KBM-7 (cell line): Measurements from ENCODE around the gene PSD4.
A peak's percentile ranks its signal among the peaks of the same experiment; 100 is the strongest.

ENCODE experiments used
- DNase-seq: peaks from one replicate; pipeline ENCODE4 v3.0.0-alpha.2; 2015
- in situ Hi-C: fragments of 300-500 bp; cut with MboI; formaldehyde crosslinking; loops from 2 replicates; pipeline ENCODE4 v1.14.3; 2020; ENCODE audit warnings: low sequenced_read_pairs, low pct_unique_long_range_greater_than_20kb, mixed read lengths

The PSD4 gene

GRCh38 chr2:113245276-113245711 is 71.5 kb downstream of the PSD4 start:
- in situ Hi-C loops, result no loop called here

GRCh38 chr2:113246606-113247005 is 72.8 kb downstream of the PSD4 start:
- in situ Hi-C loops, result no loop called here
- no peak for DNase-seq

More at GRCh38 chr2:113245276-113245711, 71.5 kb downstream of the PSD4 start:
- DNase-seq, result no peak

- DNase-seq, result peak; percentile 93
- in situ Hi-C loops, result no loop called here
These were observed 75.4 kb downstream of the PSD4 start for GRCh38 chr2:113248997-113249770.

- DNase-seq, result no peak
- in situ Hi-C loops, result loop anchor here (25.0 kb wide), 1 partner anchor 111 kb away; no protein-coding TSS in a partner anchor
These were observed 77.3 kb downstream of the PSD4 start for GRCh38 chr2:113251118-113251517.

- in situ Hi-C loops, result loop anchor here (25.0 kb wide), 1 partner anchor 110 kb away; no protein-coding TSS in a partner anchor
- DNase-seq, result no peak
These were observed 78.3 kb downstream of the PSD4 start for GRCh38 chr2:113252047-113252590.

- DNase-seq, result no peak
These were observed 79.7 kb downstream of the PSD4 start for GRCh38 chr2:113253453-113253852.

GRCh38 chr2:113255140-113256070 is 81.6 kb downstream of the PSD4 start:
- DNase-seq, result no peak

More at GRCh38 chr2:113253453-113253852, 79.7 kb downstream of the PSD4 start:
- in situ Hi-C loops, result loop anchor here (25.0 kb wide), 1 partner anchor 109 kb away; no protein-coding TSS in a partner anchor

GRCh38 chr2:113257516-113258264 is 83.9 kb downstream of the PSD4 start:
- DNase-seq, result peak; percentile 58
- in situ Hi-C loops, result loop anchor here (25.0 kb wide), 1 partner anchor 105 kb away; no protein-coding TSS in a partner anchor

More at GRCh38 chr2:113255140-113256070, 81.6 kb downstream of the PSD4 start:
- in situ Hi-C loops, result loop anchor here (25.0 kb wide), 1 partner anchor 107 kb away; no protein-coding TSS in a partner anchor

GRCh38 chr2:113258471-113259147 is 84.8 kb downstream of the PSD4 start:
- no peak for DNase-seq
- in situ Hi-C loops, result loop anchor here (25.0 kb wide), 1 partner anchor 104 kb away; no protein-coding TSS in a partner anchor
